ENCODE data around the gene MRPL55.

Gene MRPL55

GRCh38 chr1:228148196-228148861 is 39.2 kb upstream of the MRPL55 start:
- H3K36me3 ChIP-seq (replicated peaks; ENCODE audit: insufficient read depth, low read length): peaks cover 6% of the 10 kb centered on the region; the same call in 1 of the 2 replicates
- TF ChIP-seq CTCF (IDR thresholded peaks at IDR 0.05; ENCODE audit: low read length): no peak
- no peak for TF ChIP-seq EZH2phosphoT487 (IDR thresholded peaks at IDR 0.05; ENCODE audit: low read length)
- no peak for TF ChIP-seq EZH2 (optimal IDR thresholded peaks at IDR 0.05; ENCODE audit: low read depth, low read length)
- H3K4me1 ChIP-seq (ENCODE audit: low read length): no peaks in the 10 kb centered on the region
- H3K4me2 ChIP-seq (ENCODE audit: low read depth, low read length): no peak overlapping the region
- H3K4me3 ChIP-seq (ENCODE audit: low read length): no peak overlapping the region
- H3K9me2 ChIP-seq (replicated peaks; ENCODE audit: insufficient read depth, low read length): no peaks in the 10 kb centered on the region
- no peak overlapping the region for H2AFZ ChIP-seq (ENCODE audit: low read length)
- DNase-seq: no peak
- no peaks in the 10 kb centered on the region for H3K27me3 ChIP-seq (replicated peaks; ENCODE audit: insufficient read depth, low read length)
- no peak overlapping the region for H3K9ac ChIP-seq (ENCODE audit: low read length)
- H3K27ac ChIP-seq (ENCODE audit: low read length): no peak overlapping the region
- peaks cover 15% of the 10 kb centered on the region for H4K20me1 ChIP-seq (ENCODE audit: insufficient read depth, low read length)
- no peaks in the 10 kb centered on the region for H3F3A ChIP-seq (ENCODE audit: insufficient read depth, low read length)
- H3K9me3 ChIP-seq (replicated peaks; ENCODE audit: insufficient read depth, low read length): no peaks in the 10 kb centered on the region
- H3K79me2 ChIP-seq (ENCODE audit: low read length): peaks cover 43% of the 10 kb centered on the region

GRCh38 chr1:228147768-228148167 is 38.7 kb upstream of the MRPL55 start:
- peaks cover 48% of the 10 kb centered on the region for H3K79me2 ChIP-seq (ENCODE audit: low read length)
- H3K36me3 ChIP-seq (replicated peaks; ENCODE audit: insufficient read depth, low read length): peaks cover 6% of the 10 kb centered on the region; the same call in 1 of the 2 replicates
- H3K4me2 ChIP-seq (ENCODE audit: low read depth, low read length): no peak overlapping the region
- H3K4me3 ChIP-seq (ENCODE audit: low read length): no peak overlapping the region
- H2AFZ ChIP-seq (ENCODE audit: low read length): no peak overlapping the region
- no peak for TF ChIP-seq CTCF (IDR thresholded peaks at IDR 0.05; ENCODE audit: low read length)
- TF ChIP-seq EZH2 (optimal IDR thresholded peaks at IDR 0.05; ENCODE audit: low read depth, low read length): no peak
- TF ChIP-seq EZH2phosphoT487 (IDR thresholded peaks at IDR 0.05; ENCODE audit: low read length): no peak
- DNase-seq: no peak
- 0 out of 2 replicates have a peak, but pooled peaks cover under 1% of the 10 kb centered on the region for H3K4me1 ChIP-seq (ENCODE audit: low read length)
- H3K27ac ChIP-seq (ENCODE audit: low read length): no peak overlapping the region
- H3F3A ChIP-seq (ENCODE audit: insufficient read depth, low read length): no peaks in the 10 kb centered on the region
- H3K9me3 ChIP-seq (replicated peaks; ENCODE audit: insufficient read depth, low read length): no peaks in the 10 kb centered on the region
- no peaks in the 10 kb centered on the region for H3K27me3 ChIP-seq (replicated peaks; ENCODE audit: insufficient read depth, low read length)
- H4K20me1 ChIP-seq (ENCODE audit: insufficient read depth, low read length): peaks cover 20% of the 10 kb centered on the region
- H3K9ac ChIP-seq (ENCODE audit: low read length): no peak overlapping the region
- H3K9me2 ChIP-seq (replicated peaks; ENCODE audit: insufficient read depth, low read length): no peaks in the 10 kb centered on the region

GRCh38 chr1:228147151-228147693 is 38.1 kb upstream of the MRPL55 start:
- no peak overlapping the region for H3K4me3 ChIP-seq (ENCODE audit: low read length)
- H3K4me1 ChIP-seq (ENCODE audit: low read length): peaks cover 6% of the 10 kb centered on the region
- no peaks in the 10 kb centered on the region for H3K27me3 ChIP-seq (replicated peaks; ENCODE audit: insufficient read depth, low read length)
- H3K4me2 ChIP-seq (ENCODE audit: low read depth, low read length): no peak overlapping the region
- H3K9me3 ChIP-seq (replicated peaks; ENCODE audit: insufficient read depth, low read length): no peaks in the 10 kb centered on the region
- H3K9ac ChIP-seq (ENCODE audit: low read length): no peak overlapping the region
- no peak for TF ChIP-seq EZH2 (optimal IDR thresholded peaks at IDR 0.05; ENCODE audit: low read depth, low read length)
- no peak for TF ChIP-seq EZH2phosphoT487 (IDR thresholded peaks at IDR 0.05; ENCODE audit: low read length)
- no peak for TF ChIP-seq CTCF (IDR thresholded peaks at IDR 0.05; ENCODE audit: low read length)
- peaks cover 6% of the 10 kb centered on the region; the same call in 1 of the 2 replicates for H3K36me3 ChIP-seq (replicated peaks; ENCODE audit: insufficient read depth, low read length)
- no peaks in the 10 kb centered on the region for H3K9me2 ChIP-seq (replicated peaks; ENCODE audit: insufficient read depth, low read length)
- H3K79me2 ChIP-seq (ENCODE audit: low read length): peaks cover 54% of the 10 kb centered on the region
- no peak overlapping the region for H2AFZ ChIP-seq (ENCODE audit: low read length)
- H4K20me1 ChIP-seq (ENCODE audit: insufficient read depth, low read length): peaks cover 26% of the 10 kb centered on the region
- H3K27ac ChIP-seq (ENCODE audit: low read length): no peak overlapping the region
- H3F3A ChIP-seq (ENCODE audit: insufficient read depth, low read length): no peaks in the 10 kb centered on the region
- DNase-seq: no peak
